ENCODE data around the gene ZCCHC8.
A peak's percentile ranks its signal among the peaks of the same experiment; 100 is the strongest.
"Not testable (repeated sequence)": the region's sequence is repeated elsewhere in the genome, so short reads cannot be mapped to it uniquely, and the experiment has no call there.

Gene ZCCHC8

DNA sequence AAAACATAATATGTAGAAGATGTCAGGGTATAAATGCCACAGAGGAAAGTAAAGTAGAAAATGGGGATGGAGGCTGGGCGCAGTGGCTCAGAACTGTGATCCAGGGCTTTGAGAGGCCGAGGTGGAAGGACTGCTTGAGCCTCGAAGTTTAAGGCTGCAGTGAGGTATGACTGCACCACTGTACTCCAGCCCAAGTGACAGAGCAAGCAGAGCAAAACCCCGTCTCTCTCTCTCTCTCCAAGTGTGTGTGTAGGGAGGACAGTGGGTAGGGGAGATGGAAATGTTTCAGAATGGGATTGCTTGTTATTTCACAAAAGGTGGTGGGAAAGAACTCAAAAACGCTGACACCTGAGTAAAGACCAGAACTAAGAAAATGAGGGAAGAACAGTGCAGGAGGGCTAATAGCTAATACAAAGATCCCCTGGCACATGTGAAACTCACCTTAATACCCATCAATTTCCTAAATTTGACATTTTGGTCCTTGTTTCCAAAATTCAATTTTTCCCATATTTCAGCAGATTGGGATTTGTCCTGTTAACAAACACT lies 5.7 kb upstream of the ZCCHC8 start:
- DNase-seq: no peak

- DNase-seq: no peak
Measured at GRCh38 chr12:122505419-122506051, 4.8 kb upstream of the ZCCHC8 start.

DNA sequence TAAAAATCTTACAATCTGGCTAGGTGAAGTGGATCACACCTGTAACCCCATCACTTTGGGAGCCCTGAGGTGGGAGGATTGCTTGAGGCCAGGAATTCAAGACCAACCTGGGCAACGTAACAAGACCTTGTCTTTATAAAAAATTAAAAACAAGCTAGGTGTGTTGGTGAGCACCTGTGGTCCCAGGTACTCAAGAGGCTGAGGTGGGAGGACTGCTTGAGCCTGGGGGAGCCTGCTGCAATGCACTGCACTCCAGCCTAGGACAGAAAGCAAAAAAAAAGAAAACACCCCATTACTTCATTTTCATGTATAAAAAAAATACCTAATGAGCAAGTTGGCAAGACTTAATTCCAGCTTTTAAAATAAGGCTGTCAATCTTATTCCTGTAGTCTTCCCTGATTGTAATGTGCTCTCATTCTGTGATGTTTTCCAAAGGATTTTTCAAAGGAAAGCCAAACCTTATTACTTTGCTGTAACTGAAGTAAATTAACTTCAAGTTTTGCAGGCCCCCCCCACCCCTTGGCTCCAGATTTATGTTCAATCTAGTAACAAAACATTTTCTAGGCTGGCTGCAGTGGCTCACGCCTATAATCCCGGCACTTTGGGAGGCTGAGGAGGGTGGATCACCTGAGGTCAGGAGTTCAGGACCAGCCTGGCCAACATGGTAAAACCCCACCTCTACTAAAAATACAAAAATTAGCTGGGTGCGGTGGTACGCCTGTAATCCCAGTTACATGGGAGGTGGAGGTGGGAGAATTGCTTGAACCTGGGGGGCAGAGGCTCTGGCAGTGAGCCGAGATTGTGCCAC lies 3.3 kb upstream of the ZCCHC8 start:
- peak in 1 of 2 experiments; percentile 21 for DNase-seq

DNA sequence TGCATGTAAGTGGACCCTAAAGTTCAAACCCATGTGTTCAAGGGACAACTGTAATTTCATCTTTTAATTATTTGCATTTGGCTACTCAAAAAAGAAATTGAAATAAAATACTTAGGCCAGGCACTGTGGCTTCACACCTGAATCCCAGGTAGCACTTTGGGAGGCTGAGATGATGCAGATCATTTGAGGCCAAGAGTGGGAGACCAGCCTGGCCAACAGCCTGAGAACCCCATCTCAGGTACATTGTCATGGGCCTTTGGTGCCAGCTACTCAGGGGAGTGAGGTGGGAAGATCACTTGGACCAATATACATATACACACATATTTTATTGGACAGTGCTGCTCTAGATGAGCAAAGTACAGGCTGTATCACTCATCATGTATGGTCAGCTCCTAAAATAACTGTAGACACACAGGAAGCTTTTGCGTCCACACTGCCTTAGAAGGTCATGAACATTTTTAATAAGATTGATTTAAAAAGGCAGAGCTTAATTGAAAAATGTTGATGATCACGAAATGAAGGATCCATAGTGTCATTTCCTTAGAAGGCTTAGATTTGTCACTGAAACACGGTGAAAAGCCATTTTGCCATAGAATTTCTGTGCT lies 2.5 kb upstream of the ZCCHC8 start:
- DNase-seq: peak in 1 of 2 experiments; percentile 31

GRCh38 chr12:122501489-122501989 lies 807 bp upstream of the ZCCHC8 start:
- DNase-seq: no peak

- peak; percentile 60 to 66 for DNase-seq
Measured at GRCh38 chr12:122499991-122500684, 594 bp downstream of the ZCCHC8 start.

DNA sequence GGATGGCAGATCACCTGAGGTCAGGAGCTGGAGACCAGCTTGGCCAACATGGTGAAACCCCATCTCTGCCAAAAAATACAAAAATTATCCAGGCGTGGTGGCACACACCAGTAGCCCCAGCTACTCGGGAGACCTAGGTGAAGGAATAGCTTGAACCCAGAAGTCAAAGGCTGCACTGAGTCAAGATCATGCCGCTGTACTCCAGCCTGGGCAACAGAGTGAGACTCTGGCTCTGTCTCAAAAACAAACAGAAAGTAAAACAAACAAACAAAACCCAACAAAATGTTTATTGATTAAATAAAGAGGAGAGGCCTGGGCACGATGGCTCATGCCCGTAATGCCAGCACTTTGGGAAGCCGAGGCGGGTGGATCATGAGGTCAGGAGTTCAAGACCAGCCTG lies 5.5 kb downstream of the ZCCHC8 start:
- DNase-seq: peak in 1 of 2 experiments; percentile 10

DNA sequence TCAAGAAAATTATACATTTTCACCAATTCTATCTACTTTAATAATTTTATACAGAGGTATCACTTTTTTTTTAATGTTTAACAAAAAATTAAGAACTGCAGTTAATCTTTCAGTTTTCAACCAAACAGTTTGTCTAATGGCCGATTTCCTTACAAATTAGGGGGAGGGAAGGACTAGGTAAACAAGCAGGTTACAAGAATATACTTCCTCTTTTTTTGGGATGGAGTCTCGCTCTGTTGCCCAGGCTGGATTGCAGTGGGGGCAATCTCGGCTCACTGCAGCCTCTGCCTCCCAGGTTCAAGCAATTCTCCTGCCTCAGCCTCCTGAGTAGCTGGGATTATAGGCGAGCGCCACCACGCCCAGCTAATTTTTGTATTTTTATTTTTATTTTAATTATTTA lies 7.5 kb downstream of the ZCCHC8 start:
- DNase-seq: not testable (repeated sequence)

GRCh38 chr12:122491991-122492390 lies 8.7 kb downstream of the ZCCHC8 start:
- no peak for DNase-seq

DNA sequence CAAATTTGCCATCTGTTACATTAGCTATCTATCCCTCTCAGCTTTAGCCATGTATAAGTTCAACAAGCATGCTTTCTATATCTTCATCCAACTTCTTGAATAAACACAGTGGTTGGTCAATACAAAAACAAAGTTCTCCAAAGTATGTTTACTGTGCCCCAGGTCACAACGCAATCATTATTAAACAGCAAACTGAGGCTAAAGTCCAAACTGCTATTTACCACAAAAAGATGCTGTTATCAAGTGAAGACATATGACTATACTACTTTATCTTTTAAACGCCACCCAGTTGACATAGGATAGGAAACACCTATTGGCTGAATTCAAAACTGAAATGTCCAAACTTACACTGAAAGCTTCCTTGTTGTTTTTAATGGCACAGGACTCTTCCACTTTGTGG lies 11.7 kb downstream of the ZCCHC8 start:
- DNase-seq: no peak

DNA sequence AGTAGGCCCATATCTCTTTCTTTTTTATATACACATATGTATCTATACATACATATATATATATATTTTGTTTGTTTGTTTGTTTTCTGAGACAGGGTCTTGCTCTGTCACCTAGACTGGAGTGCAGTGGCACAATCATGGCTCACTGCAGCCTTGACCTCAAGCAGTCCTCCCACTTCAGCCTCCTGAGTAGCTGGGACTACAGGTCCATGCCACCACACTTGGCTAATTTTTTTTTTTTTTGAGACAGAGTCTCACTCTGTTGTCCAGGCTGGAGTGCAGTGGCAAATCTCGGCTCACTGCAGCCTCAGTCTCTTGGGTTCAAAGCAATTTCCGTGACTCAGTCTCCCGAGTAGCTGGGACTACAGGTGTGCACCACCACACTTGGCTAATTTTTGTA lies 12.9 kb downstream of the ZCCHC8 start:
- not testable (repeated sequence) for DNase-seq

DNA sequence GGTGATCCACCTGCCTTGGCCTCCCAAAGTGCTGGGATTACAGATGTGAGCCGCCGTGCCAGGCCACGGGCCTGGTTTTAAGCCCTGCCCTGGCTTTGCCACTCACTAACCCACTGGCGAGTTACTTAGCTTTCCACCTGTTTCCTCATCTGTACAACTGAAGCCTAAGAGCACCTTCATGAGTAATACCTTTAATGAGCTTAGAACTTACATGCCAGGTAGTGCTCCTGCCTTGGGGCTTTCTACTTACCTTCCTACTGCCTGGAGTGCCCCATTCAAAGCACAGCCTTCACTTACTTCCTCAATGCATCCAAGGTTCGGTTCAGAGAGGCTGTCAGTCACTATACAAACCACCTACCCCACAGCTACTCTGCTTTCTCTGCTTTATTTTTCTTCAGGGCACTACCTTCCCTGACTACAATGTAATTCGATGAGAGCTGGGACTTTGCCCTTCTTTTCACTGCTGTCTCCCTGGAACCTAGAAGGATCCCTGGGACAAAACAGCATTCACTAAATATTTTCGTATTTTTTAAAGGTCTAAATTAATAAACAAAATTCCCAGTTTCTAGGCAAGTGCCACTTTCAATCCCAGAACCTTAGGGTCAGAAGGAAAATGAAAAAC lies 13.8 kb downstream of the ZCCHC8 start:
- peak in 1 of 2 experiments; percentile 7 for DNase-seq

- DNase-seq: peak in 1 of 2 experiments; percentile 5
Measured at GRCh38 chr12:122486360-122486759, 14.4 kb downstream of the ZCCHC8 start.

GRCh38 chr12:122484385-122484784 lies 16.3 kb downstream of the ZCCHC8 start:
- DNase-seq: peak in 1 of 2 experiments; percentile 1

DNA sequence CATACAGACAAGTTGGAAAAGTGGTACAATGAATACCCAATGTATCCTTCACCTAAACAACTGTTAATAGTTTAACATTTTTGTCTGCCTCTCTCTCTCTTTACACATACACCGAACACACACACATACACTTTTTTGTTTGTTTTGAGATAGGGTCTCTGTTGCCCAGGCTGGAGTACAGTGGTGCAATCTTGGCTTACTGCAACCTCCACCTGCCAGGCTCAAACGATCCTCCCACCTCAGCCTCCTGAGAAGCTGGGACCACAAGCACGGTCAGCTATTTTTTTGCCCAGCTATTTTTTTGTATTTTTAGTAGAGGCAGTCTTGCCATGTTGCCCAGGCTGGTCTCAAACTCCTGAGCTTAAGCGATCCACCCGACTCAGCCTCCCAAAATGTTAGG lies 16.8 kb downstream of the ZCCHC8 start:
- peak in 1 of 2 experiments; percentile 1 for DNase-seq

- no peak for DNase-seq
Measured at GRCh38 chr12:122481861-122482260, 18.9 kb downstream of the ZCCHC8 start.

GRCh38 chr12:122480753-122481152 lies 20.0 kb downstream of the ZCCHC8 start:
- peak in 1 of 2 experiments; percentile 8 for DNase-seq

DNA sequence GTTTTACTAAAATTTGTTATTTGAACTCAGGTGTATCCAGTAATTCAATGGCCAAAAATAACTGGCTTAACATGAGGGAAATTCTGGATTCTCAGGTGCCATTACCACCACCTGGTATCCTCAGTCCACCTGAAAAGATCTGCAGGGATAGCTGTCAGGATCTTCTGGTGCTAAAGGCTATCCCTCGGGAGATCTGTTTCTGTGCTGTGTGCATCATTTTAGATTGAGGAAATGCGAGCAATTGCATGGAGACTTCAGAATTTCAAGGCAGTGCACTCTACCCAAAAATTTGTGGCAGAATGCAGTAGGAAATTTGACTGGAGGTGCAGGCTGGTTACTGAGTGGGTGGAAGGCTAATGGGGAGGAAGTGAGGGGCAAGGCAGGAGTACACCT lies 26.4 kb downstream of the ZCCHC8 start:
- peak in 1 of 2 experiments; percentile 15 for DNase-seq

DNA sequence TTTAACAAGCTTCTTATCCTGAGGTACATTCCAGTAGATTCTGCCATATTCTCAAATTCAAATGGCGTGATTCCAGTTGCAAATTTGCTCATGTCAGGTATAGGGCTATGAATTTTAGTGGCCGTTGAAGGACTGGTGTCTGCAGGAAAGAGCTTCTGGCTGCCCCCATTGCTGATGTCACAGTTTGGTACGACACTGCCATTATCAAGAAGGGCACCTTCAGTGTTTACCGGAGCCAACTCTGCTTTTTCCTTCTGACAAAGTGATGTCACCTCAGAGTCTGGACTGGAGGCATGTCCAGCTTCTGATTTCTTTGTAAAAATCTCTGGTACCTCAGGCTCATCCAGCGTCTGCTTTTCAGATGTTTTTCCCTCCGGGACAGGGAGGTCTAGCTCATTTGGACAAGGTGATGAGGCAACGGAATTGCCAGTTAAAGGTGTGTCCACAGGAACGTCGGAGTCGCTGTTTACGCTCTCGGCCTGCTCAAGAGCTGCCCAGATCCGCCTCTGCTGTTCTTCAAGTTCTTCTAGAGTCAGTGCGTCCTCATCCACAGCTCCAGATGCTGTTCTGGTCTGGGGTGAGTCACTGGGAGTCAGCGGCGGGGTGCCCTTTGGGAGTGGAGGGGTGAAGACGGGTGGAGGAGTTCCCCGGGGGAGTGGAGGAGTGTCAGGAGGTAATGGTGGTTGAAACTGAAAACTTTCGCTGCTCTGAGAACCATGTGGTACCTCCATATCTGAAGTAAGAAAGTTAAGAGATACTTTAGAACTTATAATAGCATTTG lies 27.0 kb downstream of the ZCCHC8 start:
- DNase-seq: peak; percentile 71 to 74

DNA sequence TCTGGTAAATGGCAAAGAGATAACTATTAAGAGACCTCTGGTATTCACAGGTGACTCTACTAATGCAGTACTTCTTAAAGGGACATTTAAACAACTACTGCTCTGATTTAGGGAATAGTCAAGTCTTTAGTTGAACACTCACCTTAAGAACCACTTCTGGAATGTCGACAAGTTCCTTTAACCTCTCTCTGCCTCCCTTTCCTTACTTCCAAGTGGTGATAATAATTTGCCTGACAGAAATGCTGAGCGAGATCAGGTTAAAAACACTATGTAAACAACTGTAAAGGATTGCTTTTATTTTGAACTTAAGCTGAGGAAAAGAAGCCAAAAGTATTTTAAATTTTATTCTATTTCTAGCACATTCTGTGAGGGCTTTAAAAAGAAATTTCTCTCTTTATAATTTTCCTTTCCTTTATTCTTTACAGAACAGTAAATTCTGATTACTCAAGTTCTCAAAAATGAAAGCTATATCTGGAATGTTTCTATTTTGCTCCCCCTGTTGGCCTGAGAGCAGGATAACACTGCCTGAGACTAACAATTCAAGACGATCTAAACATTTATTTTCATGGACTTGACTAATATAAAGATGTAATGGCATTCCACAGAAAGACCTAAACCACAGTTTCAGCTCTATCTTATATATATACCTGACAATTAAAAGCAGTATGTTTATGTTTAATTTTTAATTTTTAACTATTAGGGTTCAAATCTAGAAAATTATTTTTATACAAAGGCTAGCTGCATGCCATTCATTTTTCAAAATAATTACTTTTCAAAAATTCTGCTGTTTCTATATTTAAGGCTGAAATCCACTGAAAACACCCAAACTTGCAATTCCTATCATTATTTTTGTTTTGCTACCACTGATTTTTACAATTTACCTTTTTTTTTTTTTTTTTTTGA lies 29.2 kb downstream of the ZCCHC8 start:
- DNase-seq: peak in 1 of 2 experiments; percentile 9

All from activated T-cell treated with anti-CD3 and anti-CD28 coated beads, Interleukin-2, amount 50 U/mL, for 48 hours (primary cell).